EL (cell line): ENCODE data around the gene HAAO.

ENCODE experiments used
- DNase-seq: peaks from one replicate; pipeline ENCODE4 v3.0.0-alpha.2; 2016

HAAO gene

DNA sequence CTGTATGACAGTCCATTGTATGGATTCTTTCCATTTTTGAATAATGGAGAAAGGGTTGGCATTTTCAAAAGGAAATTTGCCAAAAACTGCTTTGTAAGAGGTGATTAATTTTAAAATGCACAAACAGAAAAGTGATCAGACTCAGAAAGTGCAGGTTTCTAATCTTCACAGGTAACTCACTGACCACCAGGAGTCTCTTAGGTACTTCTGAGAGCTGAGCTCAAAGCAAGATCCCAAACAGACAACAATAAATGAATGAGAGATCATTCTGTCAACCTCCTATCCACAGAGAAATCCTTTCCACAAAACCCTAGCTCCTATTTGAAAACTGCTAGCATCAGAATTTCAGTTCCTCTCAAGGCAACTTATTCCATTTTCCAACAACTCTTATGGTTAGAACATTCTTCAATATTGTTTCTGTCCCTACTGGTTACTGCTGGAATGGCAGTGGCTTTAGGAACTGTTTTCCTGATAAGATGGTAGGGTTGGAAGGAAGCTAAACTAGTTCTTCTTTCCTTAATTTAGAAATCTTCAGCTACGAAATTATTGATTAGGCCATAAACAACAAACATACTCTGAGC lies 20.6 kb upstream of the HAAO start:
- peak; percentile 38 for DNase-seq

DNA sequence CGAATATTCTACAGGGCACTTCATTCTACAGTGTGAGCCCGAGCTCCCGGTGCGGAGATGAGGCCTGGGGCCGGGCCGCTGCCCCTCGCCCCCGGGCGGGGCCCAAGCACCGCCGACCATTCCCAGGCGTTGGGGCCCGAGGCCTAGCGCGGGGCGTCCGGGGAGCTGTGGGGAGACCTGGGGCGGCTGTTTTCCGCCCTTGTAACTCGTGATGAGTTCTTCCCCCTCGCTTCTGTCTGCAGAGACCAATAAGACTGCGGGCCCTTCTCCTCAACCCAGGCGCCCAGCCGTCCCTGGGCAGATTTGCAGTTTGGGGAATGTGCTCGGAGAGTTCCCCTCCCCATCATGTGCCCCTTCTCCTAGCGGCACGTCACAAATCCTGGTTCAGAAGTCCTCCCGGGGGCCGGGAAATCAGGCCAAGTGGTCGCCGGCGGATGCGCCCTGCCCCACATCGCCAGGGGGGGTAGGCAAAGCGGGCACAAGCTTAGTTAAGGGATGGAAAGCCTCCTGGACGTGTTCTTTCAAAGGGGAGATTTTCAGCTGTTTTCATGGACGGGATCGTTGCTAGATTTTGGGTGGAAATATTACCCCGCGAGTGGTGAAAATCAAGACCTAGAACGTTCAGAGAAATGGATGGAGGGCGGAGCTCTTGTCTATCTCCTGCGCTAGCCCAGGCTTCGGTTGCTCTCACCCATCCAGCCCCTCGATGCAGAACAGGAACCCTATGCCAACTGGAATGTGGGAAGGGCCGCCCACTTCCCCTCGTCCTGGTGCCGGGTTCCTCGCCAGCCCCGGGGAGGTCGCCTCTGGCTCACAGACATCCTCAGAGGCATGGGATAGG lies 18.8 kb upstream of the HAAO start:
- DNase-seq: peak; percentile 76

DNA sequence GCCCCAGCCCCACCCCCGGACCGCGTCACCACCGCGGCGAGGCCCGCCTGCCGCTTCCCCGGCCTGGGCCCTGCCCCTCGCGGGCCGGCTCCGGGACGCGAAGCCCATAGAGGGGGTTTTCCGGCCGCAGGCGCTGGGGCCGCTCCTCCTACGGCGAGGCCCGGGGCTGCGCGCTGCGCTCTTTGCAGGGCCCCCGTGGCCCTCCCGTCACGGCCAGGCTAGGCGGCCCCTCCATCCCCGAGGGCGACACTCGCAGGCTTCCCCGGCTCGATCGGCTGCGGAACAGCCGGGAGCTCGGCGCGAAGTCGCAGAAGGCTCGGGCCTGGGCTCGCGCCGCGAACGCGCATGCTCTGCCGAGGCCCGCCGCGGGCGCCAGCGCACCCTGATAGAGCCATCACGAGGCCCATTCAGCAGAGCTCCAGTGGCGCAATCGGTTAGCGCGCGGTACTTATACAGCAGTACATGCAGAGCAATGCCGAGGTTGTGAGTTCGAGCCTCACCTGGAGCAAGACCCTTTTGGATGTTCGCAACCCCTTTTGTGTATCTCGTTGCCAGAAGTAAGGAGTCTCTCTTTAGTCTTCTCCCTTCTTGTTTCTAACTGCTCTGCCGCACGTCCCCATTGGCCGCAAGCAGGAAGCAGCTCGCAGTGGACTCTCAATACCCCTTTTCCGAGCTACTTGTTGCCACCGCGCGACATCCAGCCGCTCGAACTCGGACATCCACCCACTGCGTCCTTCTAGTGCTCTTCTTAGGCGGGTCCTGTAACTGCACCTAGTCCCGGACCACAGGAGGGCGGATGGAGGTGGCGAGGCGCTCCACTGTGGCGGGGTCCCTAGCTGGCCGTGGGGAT lies 18.0 kb upstream of the HAAO start:
- peak; percentile 95 for DNase-seq

GRCh38 chr2:42809819-42810120 lies 17.4 kb upstream of the HAAO start:
- peak; percentile 88 for DNase-seq

GRCh38 chr2:42809131-42809818 lies 16.9 kb upstream of the HAAO start:
- DNase-seq: no peak

DNA sequence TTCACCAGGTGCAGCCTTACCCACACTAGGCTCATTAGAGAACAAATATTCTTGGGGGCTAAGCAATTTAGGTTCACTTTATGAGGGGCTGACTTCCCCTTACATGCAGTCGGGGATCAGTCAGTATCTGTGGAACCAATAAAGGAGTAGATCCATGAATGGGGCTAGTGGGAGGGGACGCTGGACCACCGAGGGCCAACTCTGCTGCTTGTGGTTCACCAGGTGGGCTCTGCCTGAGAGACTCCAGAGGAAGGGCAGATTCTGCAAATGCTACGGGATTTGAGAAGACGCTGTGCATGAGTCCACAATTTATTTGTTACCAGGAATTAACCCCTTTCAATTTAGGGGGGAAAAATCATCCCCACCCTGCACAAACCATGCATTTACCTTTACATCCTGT lies 15.9 kb upstream of the HAAO start:
- DNase-seq: no peak

DNA sequence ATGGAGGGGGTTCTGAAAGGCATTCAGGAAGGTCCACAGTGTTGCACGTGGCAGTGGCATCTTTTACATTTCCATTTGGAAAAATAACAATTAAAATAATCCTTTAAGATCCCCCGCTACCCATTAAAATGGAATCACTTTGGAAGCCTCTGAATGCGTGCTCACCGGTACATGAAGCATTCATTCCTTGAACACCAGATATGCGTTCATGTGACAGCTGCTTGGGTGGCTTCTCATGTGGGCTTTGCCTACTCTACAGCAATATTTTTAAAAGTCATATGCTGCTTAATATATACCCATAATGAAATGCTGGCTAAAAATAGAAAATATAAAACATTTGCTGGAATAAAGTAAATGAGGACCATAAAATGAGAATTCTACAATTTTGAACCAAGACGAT lies 14.4 kb upstream of the HAAO start:
- no peak for DNase-seq

GRCh38 chr2:42804891-42805290 lies 12.5 kb upstream of the HAAO start:
- DNase-seq: no peak

GRCh38 chr2:42804338-42804737 lies 12.0 kb upstream of the HAAO start:
- no peak for DNase-seq

- DNase-seq: no peak
Measured at GRCh38 chr2:42802150-42802549, 9.8 kb upstream of the HAAO start.

GRCh38 chr2:42801381-42801780 lies 9.0 kb upstream of the HAAO start:
- DNase-seq: peak; percentile 43

GRCh38 chr2:42800981-42801380 lies 8.6 kb upstream of the HAAO start:
- DNase-seq: no peak

DNA sequence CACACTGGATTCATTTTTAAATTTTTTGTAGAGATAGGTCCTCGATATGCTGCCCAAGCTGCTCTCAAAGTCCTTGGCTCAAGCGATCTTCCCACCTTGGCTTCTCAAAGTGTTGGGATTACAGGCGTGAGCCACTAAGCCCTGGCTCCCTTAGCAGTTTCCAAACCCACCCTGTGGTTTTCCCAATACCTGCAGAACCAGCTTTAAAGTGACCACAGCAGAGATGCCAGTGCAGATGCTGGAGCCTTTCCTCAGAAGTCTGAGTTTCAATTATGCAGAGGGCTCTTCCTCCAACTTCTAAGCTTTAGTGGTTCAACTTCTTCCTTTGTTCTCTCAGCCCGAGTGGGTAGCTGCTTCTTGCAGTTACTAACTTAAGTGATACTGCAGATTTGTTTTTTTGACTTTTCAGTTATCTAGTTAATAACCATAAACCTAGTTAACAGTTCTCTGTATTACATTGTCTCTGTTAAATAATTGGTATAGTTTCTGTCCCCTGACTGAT lies 8.1 kb upstream of the HAAO start:
- no peak for DNase-seq

DNA sequence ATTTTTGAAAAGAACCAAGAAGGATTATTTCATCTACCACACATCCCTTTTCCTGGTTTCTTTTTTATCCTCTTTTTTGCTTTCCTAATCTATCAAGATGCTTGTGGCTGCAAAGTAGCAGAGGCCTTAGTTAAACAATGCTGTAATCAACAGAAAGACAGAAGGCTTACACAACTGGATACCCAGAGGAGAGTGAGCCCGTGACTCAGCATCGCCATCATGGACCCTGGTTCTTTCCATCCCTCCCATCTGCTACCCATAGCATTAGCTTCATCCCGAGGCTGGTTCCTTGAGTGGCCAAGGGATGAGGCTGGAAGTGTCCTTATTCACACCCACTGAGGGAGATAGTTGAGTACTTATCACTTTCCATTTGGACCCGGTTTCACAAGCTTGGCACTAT lies 7.5 kb upstream of the HAAO start:
- DNase-seq: no peak

DNA sequence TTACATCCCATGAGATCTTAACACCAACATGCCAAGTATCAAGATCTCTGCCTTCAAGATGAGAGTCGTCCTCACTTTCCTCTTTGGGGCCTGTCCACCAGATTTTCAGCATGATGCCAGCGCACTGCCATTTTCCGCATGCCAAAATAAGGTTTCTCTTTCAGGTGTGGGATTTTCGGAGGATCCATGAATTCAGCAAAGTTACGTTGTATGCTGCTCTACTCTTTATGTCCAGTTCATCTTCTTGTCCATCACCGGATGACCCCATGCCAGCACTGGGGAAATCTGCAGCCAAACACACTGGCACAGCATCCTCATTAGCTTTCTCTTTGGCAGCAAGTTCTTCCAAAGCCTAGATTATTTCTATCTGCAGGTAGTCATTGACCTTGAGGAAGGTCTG lies 4.9 kb upstream of the HAAO start:
- DNase-seq: no peak

DNA sequence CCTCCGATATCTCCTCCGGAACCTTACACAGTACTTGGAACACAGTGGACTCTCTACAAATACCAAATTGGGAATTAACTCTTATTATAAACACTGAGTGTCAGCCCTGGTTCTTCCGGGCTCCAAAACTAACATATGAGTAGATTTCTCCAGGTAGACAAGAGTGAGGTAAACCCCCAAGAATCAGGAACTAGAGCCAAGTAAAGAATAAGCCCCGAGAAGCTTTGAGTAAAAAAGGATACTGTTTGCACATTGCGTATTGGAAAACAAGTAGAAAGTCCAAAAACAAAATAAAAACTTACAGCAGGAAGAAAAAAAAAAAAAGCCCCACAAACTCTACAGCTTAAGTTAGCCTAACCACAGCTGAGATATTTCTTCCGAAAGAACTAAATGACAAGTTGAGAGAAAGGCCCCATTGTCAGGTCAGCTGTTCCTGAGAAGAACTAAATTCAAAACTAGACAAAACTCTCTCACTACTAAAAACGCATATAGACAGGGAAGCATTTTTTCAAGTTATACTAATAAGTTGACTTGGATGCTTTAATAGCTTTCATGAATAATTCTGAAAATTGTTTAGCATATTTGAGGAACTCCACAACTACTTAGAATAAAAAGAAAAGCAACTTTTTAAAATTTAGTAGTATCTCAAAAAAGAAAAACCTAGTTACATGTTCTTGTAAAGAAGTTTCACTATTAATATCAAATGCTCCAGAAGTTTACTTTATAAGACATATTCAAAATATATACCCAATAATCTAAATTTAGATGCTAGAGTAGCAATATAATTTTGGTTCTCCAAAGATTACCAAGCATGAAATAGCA lies 4.3 kb upstream of the HAAO start:
- no peak for DNase-seq

- DNase-seq: no peak
Measured at GRCh38 chr2:42795841-42796301, 3.5 kb upstream of the HAAO start.

DNA sequence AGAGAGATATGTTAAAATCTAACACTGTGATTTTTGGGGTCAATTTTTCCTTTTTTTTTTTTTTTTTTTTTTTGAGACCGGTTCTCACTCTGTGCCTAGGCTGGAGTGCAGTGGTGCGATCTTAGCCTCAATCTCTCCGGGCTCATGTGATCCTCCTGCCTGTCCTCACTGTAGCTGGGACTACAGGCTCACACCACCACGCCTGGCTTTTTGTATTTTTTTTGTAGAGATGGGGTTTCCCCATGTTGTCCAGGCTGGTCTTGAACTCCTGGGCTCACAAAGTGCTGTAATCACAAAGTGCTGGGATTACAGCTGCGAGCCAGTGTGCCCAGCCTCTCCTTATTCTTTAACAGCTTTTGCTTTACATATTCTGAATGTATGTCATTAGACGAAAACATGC lies 2.9 kb upstream of the HAAO start:
- DNase-seq: no peak

DNA sequence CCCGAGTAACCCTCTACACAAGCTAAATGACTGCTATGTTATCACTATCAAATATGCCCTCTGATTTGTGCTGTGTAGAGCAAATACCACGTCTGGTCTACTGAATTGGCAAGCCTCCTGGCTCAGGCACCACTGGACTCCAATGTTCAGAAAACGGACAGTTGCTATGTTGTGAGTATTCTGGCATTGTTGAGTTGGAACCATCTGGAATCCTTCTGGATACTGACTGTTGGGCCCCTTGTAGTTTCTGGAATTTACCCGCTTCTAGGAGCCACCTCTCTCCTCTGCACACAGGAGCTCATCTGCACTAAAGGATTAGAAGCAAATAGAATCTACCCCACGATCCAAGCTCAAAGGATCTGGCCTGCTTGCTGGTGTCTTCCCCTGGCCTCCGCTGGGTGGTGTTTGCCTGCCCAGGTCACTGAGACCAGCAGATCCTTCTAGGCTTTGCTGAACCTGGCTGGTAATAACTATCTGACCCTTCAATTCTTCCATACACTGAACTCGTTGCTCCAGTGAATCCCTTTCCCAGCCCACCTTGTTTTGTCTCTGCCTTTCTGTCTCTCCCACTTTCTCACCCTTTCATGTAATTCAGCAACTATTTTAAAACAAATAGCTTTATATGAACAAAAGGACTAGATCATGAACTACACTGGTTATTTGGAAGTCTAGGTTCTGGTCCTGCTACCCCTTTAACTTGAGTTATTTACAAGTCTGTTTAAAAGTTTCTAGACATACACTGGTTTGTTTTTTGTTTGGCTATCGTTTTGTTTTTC lies 2.1 kb upstream of the HAAO start:
- peak; percentile 37 for DNase-seq

DNA sequence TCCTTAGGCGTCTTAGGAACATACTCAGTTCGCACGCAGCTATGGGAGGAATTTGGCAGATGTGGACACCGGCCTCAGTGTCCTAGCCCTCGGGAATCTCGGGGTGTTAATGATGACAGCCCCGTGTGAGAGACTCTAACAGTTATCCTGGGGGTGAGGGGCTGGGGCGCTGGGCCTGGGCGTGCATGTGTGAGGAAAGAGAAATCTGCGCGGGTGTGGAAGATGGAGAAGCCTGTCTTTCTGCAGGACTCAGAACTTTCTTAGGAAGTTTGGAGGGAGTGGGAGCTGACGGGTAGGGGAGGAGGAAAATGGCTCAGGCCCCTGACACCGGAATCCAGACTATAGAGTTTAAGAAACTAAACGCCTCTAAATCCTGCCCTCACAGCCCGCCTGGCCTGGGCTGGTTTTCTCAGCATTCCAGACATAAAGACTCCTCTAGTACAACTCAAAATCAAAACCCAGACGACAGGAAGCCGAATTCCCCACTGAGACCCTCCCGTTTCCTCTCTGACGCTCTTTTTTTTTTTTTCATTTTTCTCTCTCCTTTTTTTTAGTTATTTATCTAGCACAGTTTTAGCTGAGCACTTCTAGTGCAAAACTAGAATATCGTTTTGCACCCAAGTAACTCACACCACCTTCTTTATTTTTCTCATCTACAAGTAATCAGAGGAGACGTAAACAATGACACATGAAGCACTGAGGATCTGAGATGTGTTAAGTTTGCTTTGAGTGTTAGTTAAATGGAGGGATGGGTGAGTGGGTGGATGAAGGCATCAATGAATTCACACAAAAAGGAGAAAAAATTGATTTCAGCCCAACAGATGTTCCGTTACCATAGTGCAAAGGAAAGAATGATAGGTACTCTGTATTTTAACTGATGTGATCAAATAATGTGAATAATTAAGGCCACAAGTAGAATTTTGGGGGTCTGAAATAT lies 1.2 kb upstream of the HAAO start:
- DNase-seq: no peak
